GM19468 (cell line): ENCODE measurements around the gene RFTN1.
"Not testable (repeated sequence)": the region's sequence is repeated elsewhere in the genome, so short reads cannot be mapped to it uniquely, and the experiment has no call there.

Experiments
- ATAC-seq: cut with Tn5 transposase; IDR thresholded peaks from one replicate; pipeline ENCODE4 v1.9.1; 2021; ENCODE audit warnings: mild to moderate bottlenecking, moderate library complexity, moderate number of reproducible peaks; ENCODE audit not compliant: unreplicated experiment; ENCODE audit errors: extremely low read depth

Gene RFTN1

GRCh38 chr3:16317561-16317945 is 195.9 kb downstream of the RFTN1 start:
- ATAC-seq: no peak

- no peak for ATAC-seq
Observed at GRCh38 chr3:16316847-16317560, 196.5 kb downstream of the RFTN1 start.

- no peak for ATAC-seq
Observed at GRCh38 chr3:16316396-16316795, 197.1 kb downstream of the RFTN1 start.

- no peak for ATAC-seq
Observed at GRCh38 chr3:16315623-16316022, 197.9 kb downstream of the RFTN1 start.

- no peak for ATAC-seq
Observed at GRCh38 chr3:16313886-16314645, 199.4 kb downstream of the RFTN1 start.

GRCh38 chr3:16311960-16312451 is 201.5 kb downstream of the RFTN1 start:
- peak; percentile 58 for ATAC-seq

- not testable (repeated sequence) for ATAC-seq
Observed at GRCh38 chr3:16310486-16310885, 203.0 kb downstream of the RFTN1 start.

- peak; percentile 48 for ATAC-seq
Observed at GRCh38 chr3:16309558-16309957, 203.9 kb downstream of the RFTN1 start.

- ATAC-seq: no peak
Observed at GRCh38 chr3:16308727-16309126, 204.8 kb downstream of the RFTN1 start.

GRCh38 chr3:16307832-16308531 is 205.5 kb downstream of the RFTN1 start:
- ATAC-seq: no peak

GRCh38 chr3:16305111-16305541 is 208.4 kb downstream of the RFTN1 start:
- ATAC-seq: no peak

GRCh38 chr3:16304061-16305010 is 209.2 kb downstream of the RFTN1 start:
- ATAC-seq: no peak

GRCh38 chr3:16303037-16303575 is 210.4 kb downstream of the RFTN1 start:
- no peak for ATAC-seq

GRCh38 chr3:16302082-16302631 is 211.3 kb downstream of the RFTN1 start:
- no peak for ATAC-seq

- ATAC-seq: no peak
Observed at GRCh38 chr3:16301507-16301906, 212.0 kb downstream of the RFTN1 start.

- ATAC-seq: peak; percentile 35
Observed at GRCh38 chr3:16300881-16301359, 212.6 kb downstream of the RFTN1 start.

- ATAC-seq: no peak
Observed at GRCh38 chr3:16300307-16300706, 213.2 kb downstream of the RFTN1 start.

GRCh38 chr3:16299746-16300145 is 213.8 kb downstream of the RFTN1 start:
- no peak for ATAC-seq

- no peak for ATAC-seq
Observed at GRCh38 chr3:16298891-16299290, 214.6 kb downstream of the RFTN1 start.
